ENCODE data around the gene ASB2. TPM values are rescaled to one million over a fixed set of nuclear protein-coding genes. Genes with fewer than 3 reads are reported as not detected.

The ASB2 gene
- total RNA-seq, 2 donors from 2014 or later = 0.11 TPM; not detected in 1

GRCh38 chr14:93891756-93892504 is 84.4 kb downstream of the ASB2 start:
- no peaks in the 10 kb centered on the region for H3K36me3 ChIP-seq (ENCODE audit: control insufficient read depth, insufficient read depth, low read length)
- 80 to 83% methylated on average over 6 to 15 of the region's 15 CpGs for WGBS, 2 experiments (ENCODE audit: insufficient coverage in 1 of 2, insufficient read length in 1 of 2)
- no peaks in the 10 kb centered on the region for H3K27me3 ChIP-seq (ENCODE audit: control insufficient read depth, insufficient read depth, low read length, poor library complexity, severe bottlenecking)
- Mint-ChIP-seq H3K9me3 (no peaks in the 10 kb centered on the region), H3K27me3 (ENCODE audit: insufficient read depth) (peaks cover 5% of the 10 kb centered on the region), H3K4me1 (peaks cover 38% of the 10 kb centered on the region), H3K27ac (no peak overlapping the region), H3K4me3 (no peak overlapping the region), H3K36me3 (ENCODE audit: low read depth) (no peaks in the 10 kb centered on the region)
- no peak overlapping the region for H3K4me3 ChIP-seq (ENCODE audit: low read length)
- no peak overlapping the region for H3K27ac ChIP-seq (ENCODE audit: low read depth, low read length)
- peak; percentile 61 for DNase-seq
- no peaks in the 10 kb centered on the region for H3K9me3 ChIP-seq (ENCODE audit: control insufficient read depth, low read length)
- peaks cover 10% of the 10 kb centered on the region for H3K4me1 ChIP-seq (ENCODE audit: control insufficient read depth, insufficient read depth, low read length)
- TF ChIP-seq, protein P1, sequence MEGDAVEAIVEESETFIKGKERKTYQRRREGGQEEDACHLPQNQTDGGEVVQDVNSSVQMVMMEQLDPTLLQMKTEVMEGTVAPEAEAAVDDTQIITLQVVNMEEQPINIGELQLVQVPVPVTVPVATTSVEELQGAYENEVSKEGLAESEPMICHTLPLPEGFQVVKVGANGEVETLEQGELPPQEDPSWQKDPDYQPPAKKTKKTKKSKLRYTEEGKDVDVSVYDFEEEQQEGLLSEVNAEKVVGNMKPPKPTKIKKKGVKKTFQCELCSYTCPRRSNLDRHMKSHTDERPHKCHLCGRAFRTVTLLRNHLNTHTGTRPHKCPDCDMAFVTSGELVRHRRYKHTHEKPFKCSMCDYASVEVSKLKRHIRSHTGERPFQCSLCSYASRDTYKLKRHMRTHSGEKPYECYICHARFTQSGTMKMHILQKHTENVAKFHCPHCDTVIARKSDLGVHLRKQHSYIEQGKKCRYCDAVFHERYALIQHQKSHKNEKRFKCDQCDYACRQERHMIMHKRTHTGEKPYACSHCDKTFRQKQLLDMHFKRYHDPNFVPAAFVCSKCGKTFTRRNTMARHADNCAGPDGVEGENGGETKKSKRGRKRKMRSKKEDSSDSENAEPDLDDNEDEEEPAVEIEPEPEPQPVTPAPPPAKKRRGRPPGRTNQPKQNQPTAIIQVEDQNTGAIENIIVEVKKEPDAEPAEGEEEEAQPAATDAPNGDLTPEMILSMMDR (conservative IDR thresholded peaks at IDR 0.05) = no peak
- no peak overlapping the region for H3K9ac ChIP-seq (ENCODE audit: extremely low read depth, low read length, poor library complexity, severe bottlenecking)

- H3K4me3 Mint-ChIP-seq = no peak overlapping the region
- H3K27ac Mint-ChIP-seq = no peak overlapping the region
- H3K4me3 ChIP-seq (ENCODE audit: low read length) = no peak overlapping the region
- 85 to 98% methylated on average over 6 to 9 of the region's 9 CpGs for WGBS, 2 experiments (ENCODE audit: insufficient coverage in 1 of 2, insufficient read length in 1 of 2)
- no peak overlapping the region for H3K9ac ChIP-seq (ENCODE audit: extremely low read depth, low read length, poor library complexity, severe bottlenecking)
- H3K9me3 Mint-ChIP-seq = peaks cover 1% of the 10 kb centered on the region
- no peaks in the 10 kb centered on the region for H3K36me3 ChIP-seq (ENCODE audit: control insufficient read depth, insufficient read depth, low read length)
- TF ChIP-seq, protein P1 (conservative IDR thresholded peaks at IDR 0.05) = no peak
- H3K4me1 Mint-ChIP-seq = peaks cover 32% of the 10 kb centered on the region
- H3K27ac ChIP-seq (ENCODE audit: low read depth, low read length) = no peak overlapping the region
- no peaks in the 10 kb centered on the region for H3K9me3 ChIP-seq (ENCODE audit: control insufficient read depth, low read length)
- no peaks in the 10 kb centered on the region for H3K36me3 Mint-ChIP-seq (ENCODE audit: low read depth)
- H3K27me3 Mint-ChIP-seq (ENCODE audit: insufficient read depth) = peaks cover 5% of the 10 kb centered on the region
- H3K27me3 ChIP-seq (ENCODE audit: control insufficient read depth, insufficient read depth, low read length, poor library complexity, severe bottlenecking) = no peaks in the 10 kb centered on the region
- no peak for DNase-seq
- peaks cover 10% of the 10 kb centered on the region for H3K4me1 ChIP-seq (ENCODE audit: control insufficient read depth, insufficient read depth, low read length)
These were observed 86.5 kb downstream of the ASB2 start for GRCh38 chr14:93889739-93890483.

GRCh38 chr14:93888995-93889394 is 87.4 kb downstream of the ASB2 start:
- Histone ChIP-seq H3K9ac (ENCODE audit: extremely low read depth, low read length, poor library complexity, severe bottlenecking) (no peak overlapping the region), H3K27ac (ENCODE audit: low read depth, low read length) (no peak overlapping the region), H3K4me1 (ENCODE audit: control insufficient read depth, insufficient read depth, low read length) (peaks cover 10% of the 10 kb centered on the region), H3K36me3 (ENCODE audit: control insufficient read depth, insufficient read depth, low read length) (no peaks in the 10 kb centered on the region), H3K4me3 (ENCODE audit: low read length) (no peak overlapping the region), H3K9me3 (ENCODE audit: control insufficient read depth, low read length) (no peaks in the 10 kb centered on the region), H3K27me3 (ENCODE audit: control insufficient read depth, insufficient read depth, low read length, poor library complexity, severe bottlenecking) (no peaks in the 10 kb centered on the region)
- no peak overlapping the region for H3K27ac Mint-ChIP-seq
- DNase-seq = no peak
- H3K4me1 Mint-ChIP-seq = peaks cover 22% of the 10 kb centered on the region
- WGBS, 2 experiments (ENCODE audit: insufficient coverage in 1 of 2, insufficient read length in 1 of 2) = 86 to 89% methylated on average over 9 to 12 of the region's 12 CpGs
- H3K9me3 Mint-ChIP-seq = peaks cover 1% of the 10 kb centered on the region
- TF ChIP-seq, protein P1 (conservative IDR thresholded peaks at IDR 0.05) = no peak
- H3K27me3 Mint-ChIP-seq (ENCODE audit: insufficient read depth) = peaks cover 5% of the 10 kb centered on the region
- H3K36me3 Mint-ChIP-seq (ENCODE audit: low read depth) = no peaks in the 10 kb centered on the region
- H3K4me3 Mint-ChIP-seq = no peak overlapping the region
